Measurements from ENCODE around the gene INTS2.

GRCh38 chr17:61880589-61881102 lies 47.1 kb downstream of the INTS2 start:
- no peak for TF ChIP-seq CTCF (IDR thresholded peaks at IDR 0.05)
- TF ChIP-seq POLR2A (IDR thresholded peaks at IDR 0.05; ENCODE audit: low read depth), result no peak
